H1 (cell line): ENCODE measurements around the gene KCNMA1. TPM values are rescaled to one million over a fixed set of nuclear protein-coding genes. Genes with fewer than 3 reads are reported as not detected.

Experiments used
- RNF2 ChIP-seq: fragments of 200-900, 300-1000 bp; sonication (generic); IDR thresholded peaks from 2 replicates; pipeline ENCODE4 v1.7.1; 2016; ENCODE audit warnings: borderline replicate concordance, low read depth, mild to moderate bottlenecking, antibody characterized with exemption, low read length; ENCODE audit not compliant: poor library complexity, severe bottlenecking; ENCODE audit errors: missing control alignments
- SP2 ChIP-seq: IDR thresholded peaks from 2 replicates; pipeline ENCODE4 v1.6.1; 2012; ENCODE audit warnings: mild to moderate bottlenecking, low read length, inconsistent platforms
- polyA plus RNA-seq, 7 experiments: library from polyadenylated mRNA; depleted of rRNA in 3 of 7; stranded (reverse) in 5 of 7; unstranded in 2 of 7; fragments of >200 nt in 5 of 7; fragments of 200-250 nt in 2 of 7; gene quantifications; 1 replicate in 5 of 7; 2 replicates in 1 of 7; 4 replicates in 1 of 7; pipeline versions ENCODE4 v1.2.1 to v1.2.3, GENCODE V29; 2011 to 2013; ENCODE audit warnings: missing spikeins in 2 of 7, mixed read lengths in 2 of 7
- total RNA-seq: library from RNA; stranded (reverse); fragmentation: NEBNext Ultra II Directional; extraction: Animal tissue kit (Norgen Biotek cat#: 25700); gene quantifications from 2 replicates; pipeline ENCODE4 v1.2.1, GENCODE V29; 2021

Gene KCNMA1
- total and polyA plus RNA-seq, 2 of the 8 experiments (the other 6 are each of a cell fraction or from before 2014, with no cell fraction given) = 10.2 to 11.1 TPM

DNA sequence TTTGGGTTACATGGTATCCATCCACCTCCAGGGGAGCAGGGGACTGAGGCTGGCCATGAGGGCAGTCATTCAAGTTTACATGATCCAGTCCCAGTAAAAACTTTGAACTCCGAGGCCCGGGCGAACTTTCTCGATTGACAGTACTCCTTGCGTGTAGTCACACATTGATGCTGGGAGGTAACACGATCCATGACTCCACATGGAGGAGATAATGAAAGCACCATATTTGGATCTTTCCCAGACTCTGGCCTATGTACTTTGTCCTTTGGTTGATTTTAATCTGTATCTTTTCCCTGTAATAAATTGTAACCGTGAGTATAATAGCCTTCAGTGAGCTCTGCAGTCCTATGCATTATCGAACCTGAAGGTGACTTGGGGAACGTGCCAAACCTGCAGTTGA, 401.6 kb downstream of the KCNMA1 start (continued):
- TF ChIP-seq RNF2 (no peak), SP2 (no peak)
